ENCODE measurements around the gene KHK. TPM values are rescaled to one million over a fixed set of nuclear protein-coding genes. Genes with fewer than 3 reads are reported as not detected.

KHK gene
- total and polyA plus RNA-seq, 2 of the 8 experiments (the other 6 are each of a cell fraction or from before 2014, with no cell fraction given): 11.0 to 17.7 TPM

GRCh38 chr2:27059141-27059820 is 27.3 kb upstream of the KHK start:
- POLR2A ChIA-PET (ENCODE audit: partially characterized antibody): interaction anchor here (1.0 to 19.3 kb wide), 4 partner anchors 3 to 75 kb away, joined by 3 to 441 read pairs (median 222); partner anchors contain the start of genes ABHD1, AGBL5, OST4 and PREB
- H2BK15ac ChIP-seq (ENCODE audit: low read length): no peak overlapping the region
- TF ChIP-seq SP4 (IDR thresholded peaks at IDR 0.05; ENCODE audit: low read length): no peak
- no peak for TF ChIP-seq MAFK (IDR thresholded peaks at IDR 0.05; ENCODE audit: low read depth, low read length)
- no peak for TF ChIP-seq NRF1 (IDR thresholded peaks at IDR 0.05; ENCODE audit: low read depth, low read length)
- TF ChIP-seq RXRA (IDR thresholded peaks at IDR 0.05; ENCODE audit: insufficient read depth, low read depth, low read length): no peak
- no peak for TF ChIP-seq FOSL1 (IDR thresholded peaks at IDR 0.05; ENCODE audit: insufficient read depth, low read depth, low read length)
- no peak for TF ChIP-seq SAP30 (IDR thresholded peaks at IDR 0.05; ENCODE audit: insufficient read depth, insufficient replicate concordance, low read length)
- no peak for TF ChIP-seq SRF (IDR thresholded peaks at IDR 0.05; ENCODE audit: low read depth, low read length)
- no peak for TF ChIP-seq CTCF (IDR thresholded peaks at IDR 0.05; ENCODE audit: control extremely low read depth in 1 of 3, insufficient read depth in 1 of 3, low read depth in 1 of 3, low read length in 3 of 3)
- TF ChIP-seq BRCA1 (IDR thresholded peaks at IDR 0.05; ENCODE audit: low read depth, low read length): no peak
- no peak for TF ChIP-seq TBP (IDR thresholded peaks at IDR 0.05; ENCODE audit: low read depth, low read length)
- H3K18ac ChIP-seq (ENCODE audit: extremely low read depth, low read length): no peak overlapping the region
- H3K9ac ChIP-seq (replicated peaks in 1 of 4; ENCODE audit: extremely low read depth in 1 of 4, low read depth in 3 of 4, low read length in 3 of 4): no peak overlapping the region
- DNase-seq (ENCODE audit: low read depth in 1 of 2, low spot score in 2 of 2) (no peak), FAIRE-seq (no peak)
- no peak overlapping the region for H2BK5ac ChIP-seq (ENCODE audit: low read depth, low read length)
- H2AFZ ChIP-seq (ENCODE audit: low read length): no peak overlapping the region
- H3K14ac ChIP-seq (ENCODE audit: insufficient read length): no peak overlapping the region
- H3K27me3 ChIP-seq (replicated peaks in 1 of 4; ENCODE audit: control insufficient read depth in 3 of 4, extremely low read depth in 1 of 4, insufficient read depth in 3 of 4, low read length in 3 of 4): no peaks in the 10 kb centered on the region
- peaks cover 14 to 48% (median 24%) of the 10 kb centered on the region in 4 experiments for H3K36me3 ChIP-seq (ENCODE audit: control insufficient read depth in 2 of 4, insufficient read depth in 4 of 4, low read length in 3 of 4)
- H3K4ac ChIP-seq (replicated peaks; ENCODE audit: insufficient read length, low read depth, low read length): no peak overlapping the region
- H3K23ac ChIP-seq (ENCODE audit: insufficient read length): no peak overlapping the region
- H2BK12ac ChIP-seq (ENCODE audit: low read depth, low read length): no peak overlapping the region
- H3K27ac ChIP-seq (ENCODE audit: low read depth, low read length): no peak overlapping the region
- 91% methylated on average over 15 of the region's 15 CpGs; no CpG with 5 or more reads in 1 of the 2 experiments for WGBS, 2 experiments (ENCODE audit: extremely low coverage in 1 of 2, insufficient coverage in 1 of 2, insufficient read length in 1 of 2, insufficient replicate concordance in 2 of 2, low coverage in 1 of 2, low lambda C conversion rate in 2 of 2, missing lambda C conversion rate in 1 of 2)
- no peak overlapping the region for H4K91ac ChIP-seq (replicated peaks; ENCODE audit: insufficient read length, low read length)
- H3K79me1 ChIP-seq (ENCODE audit: low read depth, low read length): no peaks in the 10 kb centered on the region
- H4K8ac ChIP-seq (ENCODE audit: extremely low read depth, insufficient read depth, low read length): 0 out of 2 replicates have a peak overlapping the region, but pooled peaks have one; percentile 32
- H3K79me2 ChIP-seq (ENCODE audit: control insufficient read depth in 1 of 2, insufficient read depth in 2 of 2, low read length in 2 of 2): no peaks in the 10 kb centered on the region
- H3K9me3 ChIP-seq (ENCODE audit: insufficient read depth in 2 of 2, low read depth in 1 of 2, low read length in 1 of 2): no peaks in the 10 kb centered on the region
- no peak overlapping the region for H2AK5ac ChIP-seq (ENCODE audit: low read depth, low read length)
- H2BK120ac ChIP-seq (replicated peaks; ENCODE audit: low read depth, low read length): no peak overlapping the region
- no peaks in the 10 kb centered on the region for H3K4me1 ChIP-seq (replicated peaks in 1 of 4; ENCODE audit: control insufficient read depth in 3 of 4, insufficient read depth in 4 of 4, low read length in 3 of 4)
- H4K5ac ChIP-seq (ENCODE audit: insufficient read length, low read depth, low read length): no peak overlapping the region
- H3K56ac ChIP-seq (replicated peaks; ENCODE audit: insufficient read length, low read depth, low read length): no peak overlapping the region
- H4K20me1 ChIP-seq (replicated peaks in 1 of 2; ENCODE audit: control insufficient read depth in 1 of 2, insufficient read depth in 2 of 2, low read length in 2 of 2): peaks cover 4 to 7% of the 10 kb centered on the region in 2 experiments
- H3K4me3 ChIP-seq (ENCODE audit: extremely low read depth in 1 of 4, insufficient read depth in 2 of 4, low read depth in 3 of 4, low read length in 4 of 4): no peak overlapping the region
- CTCF ChIA-PET (ENCODE audit: partially characterized antibody): interaction anchor here (0.8 to 18.3 kb wide), 6 partner anchors 10 to 74 kb away, joined by 3 to 160 read pairs (median 3); partner anchors contain the start of genes EMILIN1, KHK, OST4 and PREB
- H3K4me2 ChIP-seq (ENCODE audit: insufficient read depth in 1 of 2, low read depth in 2 of 2, low read length in 2 of 2): no peak overlapping the region
- H2BK20ac ChIP-seq (ENCODE audit: low read length): no peak overlapping the region
- no peaks in the 10 kb centered on the region for H3K23me2 ChIP-seq (ENCODE audit: low read depth, low read length)
